ENCODE results near the gene DAND5.
"Not testable (repeated sequence)": the region's sequence is repeated elsewhere in the genome, so short reads cannot be mapped to it uniquely, and the experiment has no call there.

The DAND5 gene

GRCh38 chr19:12965017-12965811 lies 4.2 kb upstream of the DAND5 start:
- DNase-seq: peak in 49 of 51 donors; percentile 11 to 86 (median 61)

GRCh38 chr19:12965812-12966135 lies 3.6 kb upstream of the DAND5 start:
- no peak for DNase-seq

GRCh38 chr19:12967907-12968306 lies 1.5 kb upstream of the DAND5 start:
- no peak for DNase-seq

GRCh38 chr19:12970070-12970820 lies 869 bp downstream of the DAND5 start:
- no peak for DNase-seq

- no peak for DNase-seq
Observed at GRCh38 chr19:12973236-12973635, 3.9 kb downstream of the DAND5 start.

- DNase-seq: no peak
Observed at GRCh38 chr19:12974301-12975220, 5.2 kb downstream of the DAND5 start.

GRCh38 chr19:12975221-12975741 lies 5.9 kb downstream of the DAND5 start:
- DNase-seq: no peak

- not testable (repeated sequence) for DNase-seq
Observed at GRCh38 chr19:12976109-12976508, 6.7 kb downstream of the DAND5 start.

- no peak for DNase-seq
Observed at GRCh38 chr19:12979974-12980373, 10.6 kb downstream of the DAND5 start.

GRCh38 chr19:12982648-12983047 lies 13.3 kb downstream of the DAND5 start:
- no peak for DNase-seq

GRCh38 chr19:12983091-12983490 lies 13.7 kb downstream of the DAND5 start:
- no peak for DNase-seq

- DNase-seq: peak in 48 of 51 donors; percentile 34 to 94 (median 76)
Observed at GRCh38 chr19:12983542-12984142, 14.3 kb downstream of the DAND5 start.

- DNase-seq: no peak
Observed at GRCh38 chr19:12984143-12984627, 14.8 kb downstream of the DAND5 start.

- peak in 23 of 51 donors; percentile 9 to 85 (median 41) for DNase-seq
Observed at GRCh38 chr19:12984683-12985048, 15.3 kb downstream of the DAND5 start.

- peak in 45 of 51 donors; percentile 18 to 91 (median 79) for DNase-seq
Observed at GRCh38 chr19:12985049-12985776, 15.8 kb downstream of the DAND5 start.

GRCh38 chr19:12986726-12987125 lies 17.4 kb downstream of the DAND5 start:
- DNase-seq: no peak

- no peak for DNase-seq
Observed at GRCh38 chr19:12987190-12987589, 17.8 kb downstream of the DAND5 start.

GRCh38 chr19:12987781-12988180 lies 18.4 kb downstream of the DAND5 start:
- no peak for DNase-seq

- no peak for DNase-seq
Observed at GRCh38 chr19:12990431-12990830, 21.1 kb downstream of the DAND5 start.

GRCh38 chr19:12990853-12991252 lies 21.5 kb downstream of the DAND5 start:
- no peak for DNase-seq
